Activated CD4-positive, alpha-beta T cell treated with anti-CD3 and anti-CD28 coated beads, Interleukin-2, amount 10 ng/mL, durations not matched to agents 7 days and 5 days (primary cell): ENCODE data around the gene KIAA0825. TPM values are rescaled to one million over a fixed set of nuclear protein-coding genes. Genes with fewer than 3 reads are reported as not detected.

Experiments used
- CTCF ChIA-PET: fragments of 350-600 bp; sonication (Branson Sonifier 250); formaldehyde crosslinking; loops from one replicate; lab custom pipeline; 2021; ENCODE audit warnings: antibody characterized with exemption; lab: Charles Lee
- POLR2A ChIA-PET: fragments of 350-600 bp; sonication (Branson Sonifier 250); formaldehyde crosslinking; loops from one replicate; lab custom pipeline; 2021; ENCODE audit warnings: antibody characterized with exemption; lab: Charles Lee
- DNase-seq: peaks from one replicate; pipeline ENCODE4 v3.0.0-alpha.2; 2020
- H3K27ac Mint-ChIP-seq: one replicate; pipeline ENCODE4 v1.8.0; 2021; ENCODE audit warnings: mild to moderate bottlenecking, moderate library complexity, mixed read lengths
- H3K27me3 Mint-ChIP-seq: one replicate; pipeline ENCODE4 v1.8.0; 2021; ENCODE audit warnings: mixed read lengths
- H3K36me3 Mint-ChIP-seq: one replicate; pipeline ENCODE4 v1.8.0; 2021; ENCODE audit warnings: low read depth, mixed read lengths
- H3K4me1 Mint-ChIP-seq: one replicate; pipeline ENCODE4 v1.8.0; 2021; ENCODE audit warnings: mixed read lengths
- H3K4me3 Mint-ChIP-seq: one replicate; pipeline ENCODE4 v1.8.0; 2021; ENCODE audit warnings: mild to moderate bottlenecking, moderate library complexity, mixed read lengths
- H3K9me3 Mint-ChIP-seq: one replicate; pipeline ENCODE4 v1.8.0; 2021; ENCODE audit warnings: mixed read lengths
- total RNA-seq, 2 experiments: library from RNA; stranded (reverse); gene quantifications; one replicate each; pipeline ENCODE4 v1.2.3, GENCODE V29; 2021

The KIAA0825 gene
- total RNA-seq, 2 experiments from 2014 or later = 2.1 to 2.7 TPM

- ChIA-PET CTCF (no interaction called here), POLR2A (no interaction called here)
- Mint-ChIP-seq H3K27me3 (no peaks in the 10 kb centered on the region), H3K4me1 (no peaks in the 10 kb centered on the region), H3K4me3 (no peak overlapping the region), H3K9me3 (no peaks in the 10 kb centered on the region), H3K27ac (no peak overlapping the region), H3K36me3 (no peaks in the 10 kb centered on the region)
- DNase-seq = no peak
Measured at GRCh38 chr5:94209272-94209671, 409.1 kb downstream of the KIAA0825 start.

GRCh38 chr5:94199566-94199965, 418.8 kb downstream of the KIAA0825 start:
- no peak for DNase-seq
- no peaks in the 10 kb centered on the region for H3K4me1 Mint-ChIP-seq
- ChIA-PET POLR2A (no interaction called here), CTCF (no interaction called here)
- H3K4me3 Mint-ChIP-seq = no peak overlapping the region
- no peak overlapping the region for H3K27ac Mint-ChIP-seq
- H3K9me3 Mint-ChIP-seq = no peaks in the 10 kb centered on the region
- H3K27me3 Mint-ChIP-seq = no peaks in the 10 kb centered on the region
- no peaks in the 10 kb centered on the region for H3K36me3 Mint-ChIP-seq

GRCh38 chr5:94197970-94198369, 420.4 kb downstream of the KIAA0825 start:
- ChIA-PET CTCF (no interaction called here), POLR2A (no interaction called here)
- Mint-ChIP-seq H3K4me3 (no peak overlapping the region), H3K4me1 (no peaks in the 10 kb centered on the region), H3K27me3 (no peaks in the 10 kb centered on the region), H3K36me3 (no peaks in the 10 kb centered on the region), H3K9me3 (no peaks in the 10 kb centered on the region), H3K27ac (no peak overlapping the region)
- no peak for DNase-seq

GRCh38 chr5:94196953-94197352, 421.5 kb downstream of the KIAA0825 start:
- ChIA-PET CTCF (no interaction called here), POLR2A (no interaction called here)

GRCh38 chr5:94192658-94193391, 425.6 kb downstream of the KIAA0825 start:
- Mint-ChIP-seq H3K4me3 (no peak overlapping the region), H3K27ac (no peak overlapping the region), H3K9me3 (no peaks in the 10 kb centered on the region), H3K4me1 (no peaks in the 10 kb centered on the region), H3K27me3 (no peaks in the 10 kb centered on the region), H3K36me3 (no peaks in the 10 kb centered on the region)
- DNase-seq = no peak
- POLR2A ChIA-PET = no interaction called here
- CTCF ChIA-PET = no interaction called here

More at GRCh38 chr5:94196953-94197352, 421.5 kb downstream of the KIAA0825 start:
- Mint-ChIP-seq H3K9me3 (no peaks in the 10 kb centered on the region), H3K4me1 (no peaks in the 10 kb centered on the region), H3K4me3 (no peak overlapping the region), H3K27me3 (no peaks in the 10 kb centered on the region), H3K36me3 (no peaks in the 10 kb centered on the region), H3K27ac (no peak overlapping the region)
- no peak for DNase-seq

- no peak for DNase-seq
- H3K4me1 Mint-ChIP-seq = no peaks in the 10 kb centered on the region
- CTCF ChIA-PET = no interaction called here
- no peak overlapping the region for H3K27ac Mint-ChIP-seq
- no peaks in the 10 kb centered on the region for H3K36me3 Mint-ChIP-seq
- POLR2A ChIA-PET = no interaction called here
- H3K4me3 Mint-ChIP-seq = no peak overlapping the region
- no peaks in the 10 kb centered on the region for H3K27me3 Mint-ChIP-seq
- H3K9me3 Mint-ChIP-seq = no peaks in the 10 kb centered on the region
Measured at GRCh38 chr5:94191604-94192003, 426.8 kb downstream of the KIAA0825 start.

- no peaks in the 10 kb centered on the region for H3K27me3 Mint-ChIP-seq
Measured at GRCh38 chr5:94188725-94189124, 429.7 kb downstream of the KIAA0825 start.

GRCh38 chr5:94184870-94185269, 433.5 kb downstream of the KIAA0825 start:
- H3K36me3 Mint-ChIP-seq = no peaks in the 10 kb centered on the region
- H3K4me1 Mint-ChIP-seq = no peaks in the 10 kb centered on the region
- no peak for DNase-seq
- no peak overlapping the region for H3K27ac Mint-ChIP-seq
- H3K9me3 Mint-ChIP-seq = no peaks in the 10 kb centered on the region
- peaks cover 6% of the 10 kb centered on the region for H3K27me3 Mint-ChIP-seq
- ChIA-PET CTCF (no interaction called here), POLR2A (no interaction called here)
- H3K4me3 Mint-ChIP-seq = no peak overlapping the region

More at GRCh38 chr5:94188725-94189124, 429.7 kb downstream of the KIAA0825 start:
- CTCF ChIA-PET = no interaction called here
- POLR2A ChIA-PET = no interaction called here
- Mint-ChIP-seq H3K4me3 (no peak overlapping the region), H3K4me1 (no peaks in the 10 kb centered on the region), H3K36me3 (no peaks in the 10 kb centered on the region), H3K27ac (no peak overlapping the region), H3K9me3 (no peaks in the 10 kb centered on the region)
- no peak for DNase-seq

- ChIA-PET CTCF (no interaction called here), POLR2A (no interaction called here)
- no peak for DNase-seq
- Mint-ChIP-seq H3K4me1 (no peaks in the 10 kb centered on the region), H3K36me3 (no peaks in the 10 kb centered on the region), H3K27ac (no peak overlapping the region), H3K27me3 (peaks cover 6% of the 10 kb centered on the region), H3K9me3 (no peaks in the 10 kb centered on the region), H3K4me3 (no peak overlapping the region)
Measured at GRCh38 chr5:94181895-94182294, 436.5 kb downstream of the KIAA0825 start.

GRCh38 chr5:94180761-94181160, 437.6 kb downstream of the KIAA0825 start:
- Mint-ChIP-seq H3K9me3 (no peaks in the 10 kb centered on the region), H3K27me3 (peaks cover 6% of the 10 kb centered on the region), H3K36me3 (no peaks in the 10 kb centered on the region), H3K4me3 (no peak overlapping the region), H3K27ac (no peak overlapping the region), H3K4me1 (no peaks in the 10 kb centered on the region)
- CTCF ChIA-PET = no interaction called here
- POLR2A ChIA-PET = no interaction called here
- no peak for DNase-seq

- ChIA-PET POLR2A (no interaction called here), CTCF (no interaction called here)
- no peaks in the 10 kb centered on the region for H3K9me3 Mint-ChIP-seq
- H3K27ac Mint-ChIP-seq = no peak overlapping the region
- DNase-seq = no peak
- no peaks in the 10 kb centered on the region for H3K4me1 Mint-ChIP-seq
- peaks cover 3% of the 10 kb centered on the region for H3K27me3 Mint-ChIP-seq
- H3K36me3 Mint-ChIP-seq = no peaks in the 10 kb centered on the region
- H3K4me3 Mint-ChIP-seq = no peak overlapping the region
Measured at GRCh38 chr5:94175912-94176311, 442.5 kb downstream of the KIAA0825 start.

- Mint-ChIP-seq H3K9me3 (no peaks in the 10 kb centered on the region), H3K36me3 (no peaks in the 10 kb centered on the region), H3K4me3 (no peak overlapping the region), H3K4me1 (no peaks in the 10 kb centered on the region), H3K27me3 (no peaks in the 10 kb centered on the region), H3K27ac (no peak overlapping the region)
- POLR2A ChIA-PET = no interaction called here
- CTCF ChIA-PET = interaction anchor here (1.6 kb wide), 1 partner anchor 8 kb away, joined by 4 read pairs; no protein-coding TSS in a partner anchor
- no peak for DNase-seq
Measured at GRCh38 chr5:94174748-94175411, 443.5 kb downstream of the KIAA0825 start.

GRCh38 chr5:94173100-94173499, 445.3 kb downstream of the KIAA0825 start:
- ChIA-PET CTCF (no interaction called here), POLR2A (no interaction called here)
- Mint-ChIP-seq H3K36me3 (no peaks in the 10 kb centered on the region), H3K9me3 (no peaks in the 10 kb centered on the region), H3K27me3 (no peaks in the 10 kb centered on the region), H3K4me3 (no peak overlapping the region), H3K27ac (no peak overlapping the region), H3K4me1 (no peaks in the 10 kb centered on the region)
- DNase-seq = no peak
